NCI-H345 (cell line): ENCODE measurements around the gene PGAP1.

Experiments
- DNase-seq: peaks from one replicate; lab custom pipeline; 2025; lab: John Stamatoyannopoulos, UW

PGAP1 gene

DNA sequence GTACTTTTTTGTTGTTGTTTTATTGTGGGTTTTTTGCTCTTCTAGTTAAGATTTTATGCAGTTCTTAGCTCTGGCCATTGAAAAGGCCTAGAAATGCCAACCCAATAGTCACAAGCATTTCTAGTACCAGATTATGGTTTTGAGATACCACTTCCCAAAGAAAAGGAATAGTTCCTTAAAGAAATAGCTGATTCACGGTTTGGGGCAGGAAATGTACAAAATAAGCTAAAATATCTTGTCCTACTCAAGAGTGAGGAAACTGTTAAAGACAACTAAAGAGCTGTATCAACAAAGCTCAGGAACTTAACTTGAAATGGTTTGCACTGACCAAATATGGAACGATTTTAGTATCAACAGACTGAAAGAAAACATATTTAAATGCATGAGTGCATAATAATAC is 35.4 kb downstream of the PGAP1 start:
- DNase-seq, result no peak

DNA sequence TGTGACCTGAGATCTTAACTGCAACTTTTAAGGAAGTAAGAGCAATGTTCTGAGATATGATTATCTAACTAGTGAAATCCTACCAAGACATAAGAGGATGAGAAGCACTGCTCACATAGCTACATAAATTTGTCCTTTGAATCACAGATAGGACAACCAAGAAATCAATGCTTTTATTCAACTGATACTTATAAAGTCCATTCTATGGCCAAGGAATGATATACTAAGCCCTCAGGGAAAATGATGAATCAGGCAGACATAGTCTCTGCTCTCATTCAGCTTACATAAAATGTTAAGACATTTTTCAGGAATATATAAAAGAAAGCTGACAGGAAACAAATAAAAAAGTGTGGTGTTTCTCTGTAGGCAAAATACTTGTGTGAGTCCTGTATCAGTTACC is 39.1 kb downstream of the PGAP1 start:
- DNase-seq, result no peak

DNA sequence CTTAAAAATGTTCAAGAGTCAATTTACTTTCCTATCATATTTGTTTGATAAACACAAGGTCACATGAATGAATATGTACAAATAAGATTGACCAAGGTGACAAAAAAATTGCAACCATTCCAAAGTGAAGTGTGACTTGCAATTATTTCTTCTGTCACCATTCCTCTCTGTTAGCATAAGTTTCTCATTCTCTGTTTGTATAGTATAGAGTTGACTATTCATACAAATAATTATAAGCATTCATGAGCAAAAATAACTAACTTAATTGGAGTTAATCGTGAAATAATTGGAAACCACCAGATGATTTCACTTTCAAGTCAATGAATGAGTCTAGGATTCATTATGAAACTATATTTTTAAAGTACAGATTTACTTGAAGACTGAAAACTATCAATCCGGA is 42.1 kb downstream of the PGAP1 start:
- DNase-seq, result no peak

DNA sequence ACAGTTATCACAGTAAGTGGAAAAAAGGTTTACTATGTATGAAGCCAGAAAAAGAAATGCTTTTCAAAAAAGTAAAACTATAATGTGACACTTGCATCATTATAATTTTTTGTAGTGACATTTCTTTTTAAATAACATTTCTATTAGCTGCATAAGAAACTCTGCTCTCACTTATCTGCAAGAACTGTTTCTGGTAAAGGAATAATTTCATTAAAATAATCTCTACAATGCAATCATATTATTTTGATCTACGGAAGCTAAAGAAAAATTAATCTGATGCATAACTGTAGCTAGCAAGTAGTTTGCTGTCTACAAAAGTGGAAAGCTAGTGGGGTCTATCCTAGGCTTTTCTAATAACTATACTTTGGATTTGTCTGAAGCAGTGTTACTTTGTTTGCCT is 50.1 kb downstream of the PGAP1 start:
- DNase-seq, result no peak

DNA sequence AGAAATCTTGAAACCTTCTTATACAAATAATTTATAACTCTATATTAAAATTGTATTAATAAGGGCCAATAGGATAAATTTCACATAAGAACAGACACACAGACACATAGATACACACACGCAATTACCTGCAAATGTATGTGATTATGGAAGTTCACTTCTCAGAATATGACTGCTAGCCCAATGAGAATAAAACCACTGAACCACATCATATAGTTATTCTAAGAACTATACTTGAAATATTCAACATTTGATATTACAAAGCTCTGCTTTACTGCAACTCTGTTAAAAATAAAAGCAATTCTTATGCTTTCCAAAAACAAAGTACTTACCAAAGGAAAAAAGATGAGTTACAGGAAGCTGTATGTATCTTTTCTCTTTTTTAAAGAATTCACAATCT is 51.1 kb downstream of the PGAP1 start:
- no peak for DNase-seq

DNA sequence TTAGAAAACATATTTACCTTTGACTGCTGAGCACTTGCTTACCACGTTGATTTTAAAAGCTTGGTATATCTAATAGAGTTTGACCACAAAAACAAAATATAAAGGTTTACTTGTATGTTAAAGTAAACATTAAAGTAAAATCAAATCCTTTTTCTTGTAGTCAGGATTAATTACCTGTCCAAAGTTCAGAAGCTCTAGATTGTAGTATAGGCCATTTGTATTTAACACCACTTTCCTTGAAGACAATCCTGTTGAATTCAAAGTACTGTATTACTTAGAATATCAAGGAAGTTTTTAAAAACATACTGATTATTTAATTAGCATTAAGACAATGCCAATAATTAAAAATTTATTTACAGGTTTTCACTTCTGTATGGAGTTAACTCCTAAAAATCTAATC is 53.0 kb downstream of the PGAP1 start:
- DNase-seq, result no peak

DNA sequence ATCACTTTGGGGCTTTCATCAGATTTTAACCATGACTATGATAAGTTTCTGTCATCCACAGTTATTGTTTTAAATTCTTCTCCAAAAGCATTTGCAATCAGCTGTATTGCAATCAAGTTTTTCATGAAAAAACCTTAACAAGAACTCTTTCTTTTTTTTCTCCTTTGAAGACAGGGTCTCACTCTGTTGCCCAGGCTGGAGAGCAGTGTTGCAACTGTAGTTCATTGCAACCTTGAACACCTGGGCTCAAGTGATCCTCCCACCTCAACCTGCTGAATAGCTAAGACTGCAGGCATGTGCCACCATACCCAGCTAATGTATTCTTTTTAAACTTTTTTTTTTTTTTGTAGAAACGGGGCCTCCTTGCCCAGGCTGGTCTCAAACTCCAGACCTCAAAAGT is 71.9 kb downstream of the PGAP1 start:
- DNase-seq, result no peak

DNA sequence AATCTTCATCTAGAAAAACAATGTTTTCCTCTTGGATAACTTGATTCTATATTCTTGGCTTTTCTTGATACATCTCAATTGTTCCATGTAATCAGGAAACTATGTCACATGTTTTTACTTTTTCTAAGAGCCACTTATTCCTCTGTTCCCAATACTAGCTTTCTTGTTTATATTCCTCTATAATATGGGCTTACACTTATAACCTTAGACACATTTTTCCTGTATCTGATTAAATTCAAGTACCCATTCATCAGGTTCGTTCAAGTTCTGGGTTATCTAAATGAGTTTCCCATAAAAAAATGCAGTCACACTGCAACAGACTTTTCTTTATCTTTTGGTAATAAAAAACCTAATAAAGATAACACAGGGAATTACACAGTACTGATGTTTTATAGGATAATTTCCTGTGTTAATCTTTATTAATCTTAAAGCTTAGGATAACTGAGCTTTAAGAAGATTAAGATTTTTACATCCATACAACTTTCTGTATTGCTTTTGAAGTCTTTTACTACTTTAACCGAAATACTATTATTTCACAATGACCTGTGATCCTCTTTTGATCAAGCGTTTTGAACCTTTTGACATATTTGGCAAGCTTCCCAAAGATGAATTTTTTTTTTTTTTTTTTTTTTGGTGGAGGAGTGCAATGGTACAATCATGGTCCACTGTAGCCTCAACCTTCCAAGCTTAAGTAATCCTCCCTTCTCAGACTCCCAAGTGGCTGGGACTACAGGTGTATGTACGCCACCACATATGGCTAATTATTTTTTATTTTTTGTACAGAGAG is 73.0 kb downstream of the PGAP1 start:
- DNase-seq, result no peak

DNA sequence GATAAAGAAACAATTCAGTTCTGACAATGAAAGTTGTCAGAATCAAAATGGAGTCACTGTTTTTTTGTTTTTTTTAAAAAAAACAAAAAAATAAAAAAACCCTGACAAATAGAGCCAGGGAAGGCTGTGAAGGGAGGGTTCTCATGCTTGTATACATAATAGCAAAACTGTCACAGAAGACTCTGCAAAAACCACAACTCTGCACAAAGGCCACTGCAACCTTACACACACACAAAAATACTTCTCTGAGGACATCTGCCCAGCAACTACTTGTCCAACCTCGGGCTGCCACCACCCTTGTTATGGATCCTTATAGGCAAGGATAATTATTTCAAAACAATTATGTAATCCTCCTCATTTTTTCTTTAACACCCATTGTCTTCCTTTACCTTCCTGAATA is 75.4 kb downstream of the PGAP1 start:
- no peak for DNase-seq

DNA sequence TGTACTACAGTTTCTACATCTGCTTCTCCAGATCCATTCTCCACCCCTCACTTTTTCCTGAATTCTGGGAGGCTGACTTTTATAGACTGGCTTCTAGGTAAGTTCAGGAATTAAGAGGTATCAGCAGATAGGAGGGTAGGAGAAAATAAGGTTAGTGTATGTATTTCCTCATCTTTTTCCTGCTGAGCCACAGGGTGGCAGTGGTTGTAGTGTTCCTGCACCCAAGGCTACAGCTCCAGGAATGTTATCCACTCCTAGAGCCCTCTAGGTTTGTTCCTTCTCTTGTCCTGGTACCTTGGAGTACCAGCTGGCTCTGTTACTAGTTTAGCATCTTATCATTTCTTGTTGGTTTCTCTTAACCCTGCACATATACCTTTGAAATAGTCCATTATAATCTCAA is 76.6 kb downstream of the PGAP1 start:
- no peak for DNase-seq

DNA sequence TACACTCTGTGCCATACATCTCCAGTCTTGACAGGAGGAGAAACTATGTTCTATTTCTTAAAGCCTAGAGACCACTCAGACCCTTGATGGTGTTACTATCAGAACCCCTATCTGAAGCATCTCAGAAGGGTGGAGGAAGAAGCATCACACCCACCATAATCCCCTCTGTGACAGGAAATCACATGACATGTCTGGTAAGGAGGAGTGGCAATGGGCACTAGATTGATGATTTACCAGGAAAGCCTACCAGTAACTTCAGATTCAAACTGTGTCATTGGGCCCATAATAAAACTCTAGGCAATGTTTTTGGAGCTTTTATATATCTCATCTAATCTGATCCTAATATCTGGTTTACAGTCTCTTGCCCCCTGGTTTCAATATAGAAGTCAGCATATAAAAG is 80.2 kb downstream of the PGAP1 start:
- no peak for DNase-seq

DNA sequence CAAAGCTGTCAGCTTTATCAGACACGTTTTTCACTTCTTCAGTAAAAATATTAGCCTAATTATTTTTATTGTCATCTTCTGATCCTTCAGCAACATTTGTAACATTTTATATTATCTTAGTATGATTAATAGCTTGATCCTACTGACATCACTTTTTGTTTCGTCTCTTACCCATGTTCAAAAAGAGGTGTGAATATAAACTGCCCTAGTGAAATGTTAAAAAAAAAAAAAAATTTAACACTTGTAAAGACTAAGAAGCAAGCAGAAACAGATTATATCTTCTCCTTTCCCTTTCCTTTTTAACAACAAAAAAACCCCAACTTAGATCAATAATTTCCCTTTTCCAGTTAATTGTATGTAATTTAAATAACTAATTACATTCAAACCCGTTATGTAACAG is 81.1 kb downstream of the PGAP1 start:
- DNase-seq, result no peak

DNA sequence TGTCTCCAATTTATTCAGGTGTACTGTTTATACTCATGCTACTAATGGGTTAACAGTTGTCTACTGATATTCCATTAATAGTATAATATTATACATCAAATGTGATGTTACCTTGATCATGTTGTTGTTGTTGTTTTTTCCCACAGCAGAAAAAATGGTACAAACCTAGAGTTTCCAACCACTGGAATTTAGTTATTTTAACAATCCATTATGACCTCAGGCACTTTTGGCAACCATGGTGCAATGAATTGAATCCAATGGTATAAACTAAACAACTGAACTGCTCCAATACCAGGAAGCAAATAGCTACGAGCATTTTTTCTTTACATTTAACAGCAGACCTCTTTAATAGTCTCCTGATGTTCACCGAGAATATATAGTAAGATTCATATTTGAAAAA is 86.3 kb downstream of the PGAP1 start:
- no peak for DNase-seq

DNA sequence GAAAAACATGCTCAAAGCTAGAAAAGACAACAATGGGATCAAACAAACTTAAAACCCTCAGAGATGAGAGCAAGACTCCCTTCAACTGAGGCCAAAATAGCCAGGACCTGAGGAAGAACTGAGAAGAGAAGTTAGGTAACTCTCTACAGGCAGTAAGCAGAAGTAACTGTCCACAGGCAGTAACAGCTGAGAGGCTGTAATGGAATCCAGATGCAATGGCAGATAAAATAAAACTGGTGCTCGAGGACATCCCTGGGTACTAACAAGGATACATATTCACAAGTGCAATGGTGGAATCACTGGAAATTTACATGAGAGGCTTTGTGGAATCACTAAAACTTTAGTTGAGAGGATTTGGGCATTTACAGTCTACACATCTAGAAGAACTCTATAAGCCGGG is 86.9 kb downstream of the PGAP1 start:
- no peak for DNase-seq

DNA sequence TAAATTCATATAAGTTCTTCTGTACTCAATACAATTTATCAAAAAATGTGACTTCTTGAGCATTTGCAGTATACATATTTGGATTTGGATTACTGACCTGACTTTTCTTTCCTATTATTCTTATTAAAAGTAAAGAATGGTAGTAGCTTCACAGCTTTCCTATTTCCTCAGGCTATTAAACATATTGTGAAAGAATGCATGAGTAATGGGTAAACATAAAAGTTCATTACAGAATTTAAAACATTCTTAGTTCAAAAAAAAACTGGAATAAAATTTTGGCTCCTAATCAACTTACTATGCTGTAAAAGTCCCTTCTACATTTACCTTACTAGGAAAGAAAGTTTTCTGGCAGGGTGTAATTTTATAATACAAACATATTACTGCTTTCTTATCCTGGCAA is 90.1 kb downstream of the PGAP1 start:
- DNase-seq, result no peak

DNA sequence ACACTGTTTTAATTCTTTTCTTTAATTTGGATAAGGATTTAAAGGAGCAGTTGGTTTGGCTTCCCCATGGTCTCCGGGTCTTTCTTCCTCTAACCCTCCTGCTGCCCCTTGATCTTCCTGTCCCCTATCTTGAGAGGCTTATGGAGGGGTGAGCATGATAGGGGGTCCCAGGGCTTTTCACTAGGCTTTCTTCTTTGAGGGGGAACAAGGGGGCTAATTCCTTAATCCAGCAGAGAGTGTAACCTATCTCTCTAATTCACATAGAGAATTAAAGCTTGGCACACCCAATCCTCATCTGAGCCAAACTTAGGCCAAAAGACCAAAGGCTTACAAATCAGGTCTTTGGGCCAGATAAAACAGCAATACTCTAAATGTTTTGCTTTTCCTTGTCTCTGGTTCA is 95.8 kb downstream of the PGAP1 start:
- no peak for DNase-seq

DNA sequence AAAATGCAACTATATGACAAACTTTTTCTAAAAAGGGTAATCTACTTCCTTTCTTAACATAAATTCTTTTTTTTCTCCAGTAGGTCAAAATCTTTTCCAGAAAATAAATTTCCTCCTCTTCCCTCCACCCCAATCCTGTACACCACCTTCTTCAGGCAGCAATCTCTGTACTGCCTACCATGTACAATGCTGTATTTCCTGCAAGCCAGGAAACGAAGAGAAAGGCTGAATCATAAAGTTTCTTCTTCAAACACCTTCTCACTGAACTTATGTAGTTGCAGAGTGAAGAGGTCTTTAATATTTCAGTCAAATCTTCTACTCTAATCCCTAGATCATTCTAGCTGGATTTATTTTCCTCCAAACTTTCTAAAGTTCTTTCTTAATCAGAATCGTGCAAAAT is 99.2 kb downstream of the PGAP1 start:
- no peak for DNase-seq

DNA sequence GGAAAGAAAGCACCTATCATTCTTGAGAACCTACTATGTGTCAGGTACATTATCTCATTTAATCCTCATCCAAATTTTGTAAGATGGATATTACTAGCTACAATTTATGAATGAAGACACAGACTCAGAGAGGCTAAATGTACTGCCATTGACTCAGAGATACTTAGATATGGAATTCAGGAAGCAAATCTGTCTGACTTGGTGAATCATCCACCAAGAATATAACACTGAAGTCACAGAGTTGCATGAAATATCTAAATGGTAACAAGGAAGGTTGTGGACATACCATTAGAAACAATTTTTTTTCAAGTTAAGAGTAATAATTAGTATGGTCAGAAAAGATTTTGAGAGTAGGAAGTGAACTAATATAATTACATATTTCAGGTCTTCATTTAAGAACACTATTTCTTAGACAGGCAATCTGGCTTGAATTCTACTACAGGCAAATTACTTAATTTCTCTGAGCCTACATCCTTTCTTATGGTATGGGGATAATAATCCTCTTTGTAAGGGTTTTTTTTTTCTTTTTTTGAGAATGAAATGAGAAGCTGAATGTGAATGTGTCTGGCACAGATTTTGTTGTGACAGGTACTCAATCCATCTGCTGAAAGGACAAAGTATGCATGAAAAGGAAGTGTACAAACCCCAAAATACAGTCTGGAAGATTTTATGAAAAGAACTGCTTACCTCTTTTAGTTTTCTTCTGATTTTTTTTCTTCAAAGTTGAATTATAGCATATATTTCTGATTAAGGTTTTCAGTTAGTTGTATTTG is 102.6 kb downstream of the PGAP1 start:
- DNase-seq, result no peak

DNA sequence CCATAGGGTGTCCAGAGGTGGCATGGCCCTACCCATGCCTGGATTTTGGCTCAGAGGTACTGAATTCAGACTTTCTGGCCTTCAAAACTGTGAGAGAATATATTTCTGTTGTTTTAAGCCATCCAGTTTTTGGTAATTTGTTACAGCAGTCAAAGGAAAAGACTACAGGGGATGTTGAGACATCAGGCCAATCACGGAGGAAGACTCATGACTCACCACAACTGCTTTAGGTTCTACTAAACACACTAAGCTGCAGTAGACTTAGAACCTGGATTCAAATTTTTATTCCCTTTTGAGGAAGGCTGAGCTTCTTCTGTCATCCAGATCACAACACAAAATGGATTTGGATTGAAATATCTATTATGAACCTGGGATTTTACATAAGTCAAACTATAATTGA is 105.3 kb downstream of the PGAP1 start:
- no peak for DNase-seq

DNA sequence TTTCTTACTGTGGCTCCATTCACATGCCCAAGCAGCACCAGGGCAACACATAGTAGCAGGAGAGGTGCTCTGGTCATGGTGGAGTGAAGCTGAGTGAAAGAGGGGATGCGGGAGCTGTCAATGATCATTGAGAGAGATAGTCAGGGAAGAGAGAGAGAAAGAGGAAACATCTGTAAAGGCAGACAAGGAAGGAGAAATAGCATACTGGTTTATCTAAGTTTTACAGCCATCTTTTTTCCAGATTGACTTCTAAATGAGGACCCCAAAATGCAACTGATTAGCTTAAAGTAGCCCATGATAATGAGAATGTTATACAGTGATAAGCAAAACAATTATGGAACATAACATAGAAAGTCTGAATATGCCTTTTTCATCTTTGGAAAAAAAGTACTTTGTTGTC is 117.2 kb downstream of the PGAP1 start, which contains the start of gene C2orf66:
Gene C2orf66, minus strand, starts transcription at position 96 of the 400 bp plus-strand sequence. Its CDS starts 19 bp downstream, at position 77.
- no peak for DNase-seq

DNA sequence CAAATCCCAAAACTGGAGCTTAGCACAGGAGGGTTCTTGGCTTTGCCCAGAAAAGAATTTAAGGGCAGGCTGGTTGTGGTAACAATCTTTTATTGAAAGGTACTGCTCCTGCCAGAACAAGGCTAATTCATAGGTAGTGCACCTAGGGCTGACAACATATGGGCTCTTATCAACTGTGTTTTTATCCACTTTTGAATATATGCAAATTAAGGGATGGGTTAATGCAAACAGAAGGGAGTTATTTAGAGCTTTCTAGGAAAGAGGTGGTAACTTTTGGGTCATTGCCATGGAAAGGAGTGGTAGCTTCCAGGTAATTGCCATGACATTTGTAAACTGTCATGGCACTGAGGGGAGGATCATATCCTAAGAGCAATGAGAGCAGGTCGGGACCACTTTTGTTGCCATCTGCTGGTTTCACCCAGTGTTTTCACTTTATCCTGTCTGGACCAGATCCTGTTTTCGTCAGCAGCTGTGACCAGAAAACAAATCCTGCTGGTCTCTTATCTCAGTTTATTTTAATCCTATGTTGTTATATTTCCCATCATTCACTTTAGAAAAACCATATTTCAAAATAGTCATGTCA is 118.3 kb downstream of the PGAP1 start:
- DNase-seq, result no peak

DNA sequence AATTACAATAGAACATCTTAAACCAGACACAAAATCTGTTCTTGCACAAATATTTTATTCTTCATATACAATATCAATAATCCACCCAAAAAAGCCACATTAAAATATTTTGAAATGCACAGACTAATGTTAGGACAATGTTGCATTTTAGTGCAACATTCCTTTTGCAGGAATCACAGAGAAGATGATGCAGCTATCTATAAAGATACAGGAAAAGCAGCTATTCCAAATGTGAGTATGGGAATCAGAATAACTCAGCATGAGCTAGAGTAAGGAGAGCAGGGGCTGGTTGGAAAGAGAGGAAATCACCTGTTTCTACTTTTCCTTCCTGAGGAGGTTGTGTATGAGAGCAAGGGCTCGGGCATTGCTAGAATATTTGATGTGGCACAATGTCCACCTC is 122.1 kb downstream of the PGAP1 start:
- no peak for DNase-seq

DNA sequence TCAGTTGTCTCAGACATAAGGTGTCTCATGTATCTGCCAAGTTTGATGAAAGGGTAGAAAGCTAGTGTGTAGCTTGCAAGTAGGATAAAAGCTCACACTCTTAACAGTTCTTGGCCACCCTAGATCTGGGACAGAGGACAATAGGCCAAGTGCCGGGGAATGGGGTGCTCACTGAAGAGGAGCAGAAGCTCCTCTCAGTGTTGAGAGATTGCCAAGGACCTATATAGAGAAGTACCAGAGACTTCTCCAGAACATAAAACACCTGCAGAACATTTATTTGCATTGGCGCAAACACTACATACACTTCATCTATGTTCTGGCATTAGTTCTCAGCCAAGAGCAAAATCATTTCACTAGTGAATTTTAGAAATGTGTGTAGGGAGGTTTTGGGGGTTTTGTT is 124.1 kb downstream of the PGAP1 start:
- DNase-seq, result no peak
